DOHH2 (cell line): ENCODE data around the gene IL1RAPL1.

ENCODE experiments used
- H3F3A ChIP-seq: fragments of 200-600 bp; sonication (generic), shearing (Covaris generic); 2 replicates; pipeline ENCODE4 v1.6.0; 2016; ENCODE audit warnings: antibody characterized with exemption, mild to moderate bottlenecking; ENCODE audit not compliant: control insufficient read depth, insufficient read depth
- H3K27ac ChIP-seq: fragments of 200-600 bp; sonication (generic); 2 replicates; pipeline ENCODE4 v1.5.1; 2014; ENCODE audit warnings: low read depth, mild to moderate bottlenecking, low read length, moderate library complexity
- H3K27me3 ChIP-seq: fragments of 200-600 bp; sonication (generic); 2 replicates; pipeline ENCODE4 v1.6.1; 2014; ENCODE audit warnings: mild to moderate bottlenecking, low read length, mixed read lengths; ENCODE audit not compliant: control insufficient read depth
- H3K36me3 ChIP-seq: fragments of 200-600 bp; sonication (generic); 2 replicates; pipeline ENCODE4 v1.6.1; 2014; ENCODE audit warnings: mild to moderate bottlenecking, low read length, moderate library complexity, mixed read lengths; ENCODE audit not compliant: control insufficient read depth
- H3K4me1 ChIP-seq: fragments of 200-600 bp; sonication (generic); 2 replicates; pipeline ENCODE4 v1.6.1; 2014; ENCODE audit warnings: mild to moderate bottlenecking, low read length, mixed read lengths; ENCODE audit not compliant: control insufficient read depth
- H3K4me2 ChIP-seq: fragments of 200-600 bp; sonication (generic); 2 replicates; pipeline ENCODE4 v1.6.0; 2014; ENCODE audit warnings: mild to moderate bottlenecking, low read length, moderate library complexity
- H3K4me3 ChIP-seq: fragments of 200-600 bp; sonication (generic); 2 replicates; pipeline ENCODE4 v1.5.1; 2014; ENCODE audit warnings: mild to moderate bottlenecking, low read length, mixed read lengths
- H3K79me2 ChIP-seq: fragments of 200-600 bp; sonication (generic); 2 replicates; pipeline ENCODE4 v1.6.1; 2014; ENCODE audit warnings: mild to moderate bottlenecking, low read length, mixed read lengths; ENCODE audit not compliant: control insufficient read depth
- H3K9me2 ChIP-seq: fragments of 200-600 bp; sonication (generic); replicated peaks from 2 replicates; pipeline ENCODE4 v1.6.1; 2014; ENCODE audit warnings: mild to moderate bottlenecking, low read length, mixed read lengths; ENCODE audit not compliant: control insufficient read depth
- H3K9me3 ChIP-seq: fragments of 200-600 bp; sonication (generic); 2 replicates; pipeline ENCODE4 v1.6.1; 2014; ENCODE audit warnings: antibody characterized with exemption, low read length, mixed read lengths; ENCODE audit not compliant: control insufficient read depth, insufficient read depth
- H4K20me1 ChIP-seq: fragments of 200-600 bp; sonication (generic); 2 replicates; pipeline ENCODE4 v1.6.0; 2014; ENCODE audit warnings: low read depth, mild to moderate bottlenecking, antibody characterized with exemption, low read length, moderate library complexity; ENCODE audit not compliant: control insufficient read depth, insufficient read depth
- EZH2phosphoT487 ChIP-seq: fragments of 200-600 bp; sonication (generic); IDR thresholded peaks from 2 replicates; pipeline ENCODE4 v1.6.1; 2017; ENCODE audit warnings: borderline replicate concordance, mild to moderate bottlenecking, antibody characterized with exemption, low read length, moderate library complexity, mixed read lengths
- TF ChIP-seq, protein P1 (sequence below): fragments of 200-600 bp; sonication (generic); IDR thresholded peaks from one replicate; pipeline ENCODE4 v1.5.1; 2014; ENCODE audit warnings: antibody characterized with exemption, mild to moderate bottlenecking, low read depth, low read length; ENCODE audit not compliant: poor library complexity, severe bottlenecking

IL1RAPL1 gene

DNA sequence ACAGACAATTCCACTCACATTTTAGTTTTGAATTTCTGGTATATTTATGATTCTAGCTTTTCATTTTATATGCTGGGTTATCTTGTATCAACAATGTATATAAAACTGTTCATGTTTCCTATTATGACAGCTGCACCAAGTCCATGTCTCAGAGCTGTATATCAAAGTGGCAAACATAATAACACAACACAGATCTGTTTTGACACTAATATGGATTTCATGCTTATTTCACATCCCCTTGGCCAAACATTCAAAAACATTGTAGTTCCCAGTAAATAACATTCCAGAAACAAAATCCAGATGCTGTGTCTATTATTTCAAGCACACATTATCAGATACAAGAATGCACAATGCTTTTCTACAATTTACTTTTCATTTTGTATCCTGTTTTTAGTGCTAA is 1247.5 kb downstream of the IL1RAPL1 start:
- Histone ChIP-seq H3K4me3 (no peak overlapping the region), H4K20me1 (no peaks in the 10 kb centered on the region), H3K36me3 (no peaks in the 10 kb centered on the region), H3K9me3 (no peaks in the 10 kb centered on the region), H3K4me2 (no peak overlapping the region), H3K27me3 (no peaks in the 10 kb centered on the region), H3F3A (no peaks in the 10 kb centered on the region), H3K4me1 (no peaks in the 10 kb centered on the region), H3K79me2 (no peaks in the 10 kb centered on the region), H3K27ac (no peak overlapping the region), H3K9me2 (no peaks in the 10 kb centered on the region)
- TF ChIP-seq, protein P1, sequence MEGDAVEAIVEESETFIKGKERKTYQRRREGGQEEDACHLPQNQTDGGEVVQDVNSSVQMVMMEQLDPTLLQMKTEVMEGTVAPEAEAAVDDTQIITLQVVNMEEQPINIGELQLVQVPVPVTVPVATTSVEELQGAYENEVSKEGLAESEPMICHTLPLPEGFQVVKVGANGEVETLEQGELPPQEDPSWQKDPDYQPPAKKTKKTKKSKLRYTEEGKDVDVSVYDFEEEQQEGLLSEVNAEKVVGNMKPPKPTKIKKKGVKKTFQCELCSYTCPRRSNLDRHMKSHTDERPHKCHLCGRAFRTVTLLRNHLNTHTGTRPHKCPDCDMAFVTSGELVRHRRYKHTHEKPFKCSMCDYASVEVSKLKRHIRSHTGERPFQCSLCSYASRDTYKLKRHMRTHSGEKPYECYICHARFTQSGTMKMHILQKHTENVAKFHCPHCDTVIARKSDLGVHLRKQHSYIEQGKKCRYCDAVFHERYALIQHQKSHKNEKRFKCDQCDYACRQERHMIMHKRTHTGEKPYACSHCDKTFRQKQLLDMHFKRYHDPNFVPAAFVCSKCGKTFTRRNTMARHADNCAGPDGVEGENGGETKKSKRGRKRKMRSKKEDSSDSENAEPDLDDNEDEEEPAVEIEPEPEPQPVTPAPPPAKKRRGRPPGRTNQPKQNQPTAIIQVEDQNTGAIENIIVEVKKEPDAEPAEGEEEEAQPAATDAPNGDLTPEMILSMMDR, result no peak
- TF ChIP-seq EZH2phosphoT487, result no peak

DNA sequence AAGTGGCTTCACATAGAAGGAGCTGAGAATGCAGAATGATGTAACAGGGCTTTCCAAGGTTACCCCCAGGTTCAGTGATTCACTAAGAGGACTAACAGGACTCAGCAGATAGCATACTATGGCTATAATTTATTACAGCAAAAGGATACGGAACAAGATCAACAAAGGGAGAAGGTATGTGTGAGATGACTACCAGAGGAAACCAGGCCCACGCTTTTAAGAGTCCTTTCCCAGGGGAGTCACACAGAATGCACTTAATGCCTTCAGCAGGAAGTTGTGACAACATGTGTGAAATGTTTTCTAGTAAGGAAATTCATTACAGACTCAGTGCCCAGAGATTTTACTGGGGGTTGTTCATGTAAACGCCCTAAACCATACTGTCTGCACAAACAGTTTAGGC is 1254.5 kb downstream of the IL1RAPL1 start:
- Histone ChIP-seq H3K36me3 (no peaks in the 10 kb centered on the region), H4K20me1 (no peaks in the 10 kb centered on the region), H3K9me2 (no peaks in the 10 kb centered on the region), H3K79me2 (no peaks in the 10 kb centered on the region), H3K4me1 (no peaks in the 10 kb centered on the region), H3K27ac (no peak overlapping the region), H3K4me2 (no peak overlapping the region), H3K4me3 (no peak overlapping the region), H3F3A (no peaks in the 10 kb centered on the region), H3K9me3 (no peaks in the 10 kb centered on the region), H3K27me3 (no peaks in the 10 kb centered on the region)
- TF ChIP-seq, protein P1, result no peak
- TF ChIP-seq EZH2phosphoT487, result no peak

DNA sequence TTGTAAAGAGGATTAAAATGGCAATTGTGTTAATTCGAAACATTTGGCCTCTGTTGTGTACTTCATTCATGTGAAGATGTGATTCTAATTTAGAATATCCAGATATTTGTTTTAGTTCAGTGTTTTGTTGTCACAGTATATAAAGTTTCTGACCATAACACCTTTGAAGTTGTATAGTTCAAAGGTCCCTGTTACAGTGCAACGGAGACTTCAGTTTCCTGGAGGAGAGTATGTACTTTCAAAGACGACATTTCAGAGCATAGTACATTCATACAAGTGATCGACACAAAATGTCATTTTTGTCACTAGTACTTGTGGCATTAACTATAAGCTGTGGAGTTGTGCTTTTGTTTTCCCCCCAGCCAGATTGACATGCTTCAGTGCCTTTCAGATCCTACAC is 1255.3 kb downstream of the IL1RAPL1 start:
- Histone ChIP-seq H3F3A (no peaks in the 10 kb centered on the region), H3K4me2 (no peak overlapping the region), H3K27me3 (no peaks in the 10 kb centered on the region), H3K36me3 (no peaks in the 10 kb centered on the region), H3K9me3 (no peaks in the 10 kb centered on the region), H3K79me2 (no peaks in the 10 kb centered on the region), H3K9me2 (no peaks in the 10 kb centered on the region), H3K4me3 (no peak overlapping the region), H3K4me1 (no peaks in the 10 kb centered on the region), H4K20me1 (no peaks in the 10 kb centered on the region), H3K27ac (no peak overlapping the region)
- TF ChIP-seq, protein P1, result no peak
- TF ChIP-seq EZH2phosphoT487, result no peak
